Kidney (tissue), 14 donors: Measurements from ENCODE around the gene AKR7A2. TPM values are rescaled to one million over a fixed set of nuclear protein-coding genes. Genes with fewer than 3 reads are reported as not detected.
"Not testable (repeated sequence)": the region's sequence is repeated elsewhere in the genome, so short reads cannot be mapped to it uniquely, and the experiment has no call there.

Source experiments
- DNase-seq, 5 donors: peaks; one replicate each; pipeline ENCODE4 v3.0.0-alpha.2; 2013 to 2020
- FAIRE-seq: peaks from 2 replicates; lab custom pipeline; 2012; peaks lifted over from hg19 to GRCh38; lab: Jason Lieb, UNC
- H3K27ac ChIP-seq, 2 donors: one replicate each; pipeline ENCODE4 v1.7.0; 2013; ENCODE audit warnings: low read depth in 2 of 2, low read length in 2 of 2, inconsistent platforms in 1 of 2
- H3K27me3 ChIP-seq: one replicate; pipeline ENCODE4 v1.7.1; 2013; ENCODE audit warnings: low read length, inconsistent platforms; ENCODE audit not compliant: control insufficient read depth, insufficient read depth
- H3K36me3 ChIP-seq, 3 donors: one replicate each; pipeline versions ENCODE4 v1.7.0 to v1.7.1; 2013; ENCODE audit warnings: low read length in 3 of 3, control low read depth in 1 of 3, inconsistent platforms in 1 of 3; ENCODE audit not compliant: insufficient read depth in 3 of 3, control insufficient read depth in 2 of 3
- H3K4me1 ChIP-seq, 3 donors: one replicate each; pipeline versions ENCODE4 v1.7.0 to v1.7.1; 2013; ENCODE audit warnings: low read length in 3 of 3, inconsistent platforms in 1 of 3, low read depth in 1 of 3; ENCODE audit not compliant: control insufficient read depth in 2 of 3, insufficient read depth in 2 of 3
- H3K4me3 ChIP-seq, 3 donors: one replicate each; pipeline versions ENCODE4 v1.7.0 to v1.8.1; 2013; ENCODE audit warnings: low read length in 3 of 3, control low read depth in 1 of 3, inconsistent platforms in 1 of 3
- H3K9ac ChIP-seq, 3 donors: one replicate each; pipeline versions ENCODE4 v1.7.0 to v1.7.1; 2013; ENCODE audit warnings: low read length in 3 of 3, control low read depth in 1 of 3, inconsistent platforms in 1 of 3
- H3K9me3 ChIP-seq, 3 donors: one replicate each; pipeline versions ENCODE4 v1.7.0 to v1.7.1; 2013; ENCODE audit warnings: low read length in 3 of 3, control low read depth in 1 of 3, inconsistent platforms in 1 of 3; ENCODE audit not compliant: control insufficient read depth in 2 of 3, insufficient read depth in 1 of 3
- intact Hi-C: fragments of 100-400 bp; cut with DNase I; formaldehyde crosslinking; loops from one replicate; pipeline ENCODE4 v1.11.1; 2022
- polyA plus RNA-seq: library from polyadenylated mRNA; stranded (reverse); fragments of 350-450 nt; fragmentation: Illumina TruSeq; extraction: RNeasy Lipid Tissue Mini Kit (QIAGEN cat#74804); gene quantifications from one replicate; pipeline ENCODE4 v1.2.3, GENCODE V29; 2014; ENCODE audit warnings: low read depth, low replicate concordance; ENCODE audit not compliant: insufficient read depth
- total RNA-seq: library from RNA; stranded (reverse); fragmentation: NEBNext Ultra II Directional; extraction: Animal tissue kit (Norgen Biotek cat#: 25700); gene quantifications from one replicate; pipeline ENCODE4 v1.2.1, GENCODE V29; 2021
- TF ChIP-seq, protein P1 (sequence below): IDR thresholded peaks from 3 replicates; pipeline ENCODE4 v1.5.1; 2012; ENCODE audit warnings: mild to moderate bottlenecking, moderate library complexity, borderline replicate concordance; ENCODE audit not compliant: insufficient read depth; ENCODE audit errors: extremely low read depth
- donor health status: control.
- donor health status: control.
- donor health status: control.
- donor health status: control.
- donor health status: control.
- donor health status: DM: yes; HTN: yes; CAD: no.
- donor health status: Normal renal cell carcinoma (clear cell type).

AKR7A2 gene
- total and polyA plus RNA-seq, 2 donors from 2014 or later: 53.1 to 139 TPM

DNA sequence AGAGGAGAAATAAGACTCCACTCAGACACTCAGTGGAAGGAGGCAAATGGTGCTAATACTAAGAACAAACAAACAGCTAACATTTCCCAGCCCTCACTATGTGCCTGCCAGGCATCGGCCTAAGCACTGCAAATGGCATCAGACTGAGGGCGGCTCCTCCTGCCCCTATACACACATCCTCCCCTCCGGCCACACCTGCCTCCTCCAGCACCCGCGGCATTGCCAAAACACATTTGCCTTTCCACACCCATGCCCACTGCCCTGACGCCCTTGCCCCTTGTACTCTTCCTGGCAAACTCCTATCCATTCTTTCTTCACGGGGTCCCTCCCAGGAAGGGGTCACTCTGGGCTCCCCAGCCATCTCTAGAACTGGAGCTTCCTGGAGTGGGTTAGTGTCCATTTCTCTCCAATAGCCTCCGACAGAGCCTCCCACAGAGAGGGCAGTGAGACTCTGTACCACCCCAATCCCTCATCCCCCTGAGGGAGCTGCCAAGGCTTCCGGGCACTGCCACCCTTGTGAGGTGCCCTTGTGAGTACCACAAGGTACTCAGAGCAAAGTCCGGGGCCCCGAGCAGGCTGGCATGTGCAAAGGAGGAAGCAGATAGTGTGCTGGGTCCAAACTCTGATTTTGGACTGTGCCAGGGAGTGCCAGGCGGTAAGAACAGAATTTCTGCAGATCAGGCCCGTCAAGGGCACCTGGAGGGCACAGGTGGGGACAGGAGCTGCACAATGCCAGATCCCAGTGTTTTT lies 24.3 kb downstream of the AKR7A2 start:
- no peaks in the 10 kb centered on the region for H3K27me3 ChIP-seq
- peaks cover 0 to 5% (median 3%) of the 10 kb centered on the region in 3 donors for H3K36me3 ChIP-seq
- DNase-seq: no peak
- H3K9ac ChIP-seq: peak overlapping the region in 1 of 3 donors; percentile 65
- intact Hi-C loops: no loop called here
- peak overlapping the region; percentile 40 to 81 for H3K27ac ChIP-seq
- no peak for FAIRE-seq
- TF ChIP-seq, protein P1, sequence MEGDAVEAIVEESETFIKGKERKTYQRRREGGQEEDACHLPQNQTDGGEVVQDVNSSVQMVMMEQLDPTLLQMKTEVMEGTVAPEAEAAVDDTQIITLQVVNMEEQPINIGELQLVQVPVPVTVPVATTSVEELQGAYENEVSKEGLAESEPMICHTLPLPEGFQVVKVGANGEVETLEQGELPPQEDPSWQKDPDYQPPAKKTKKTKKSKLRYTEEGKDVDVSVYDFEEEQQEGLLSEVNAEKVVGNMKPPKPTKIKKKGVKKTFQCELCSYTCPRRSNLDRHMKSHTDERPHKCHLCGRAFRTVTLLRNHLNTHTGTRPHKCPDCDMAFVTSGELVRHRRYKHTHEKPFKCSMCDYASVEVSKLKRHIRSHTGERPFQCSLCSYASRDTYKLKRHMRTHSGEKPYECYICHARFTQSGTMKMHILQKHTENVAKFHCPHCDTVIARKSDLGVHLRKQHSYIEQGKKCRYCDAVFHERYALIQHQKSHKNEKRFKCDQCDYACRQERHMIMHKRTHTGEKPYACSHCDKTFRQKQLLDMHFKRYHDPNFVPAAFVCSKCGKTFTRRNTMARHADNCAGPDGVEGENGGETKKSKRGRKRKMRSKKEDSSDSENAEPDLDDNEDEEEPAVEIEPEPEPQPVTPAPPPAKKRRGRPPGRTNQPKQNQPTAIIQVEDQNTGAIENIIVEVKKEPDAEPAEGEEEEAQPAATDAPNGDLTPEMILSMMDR: no peak
- peak overlapping the region in 2 of 3 donors; percentile 62 to 67 for H3K4me3 ChIP-seq
- no peaks in the 10 kb centered on the region for H3K9me3 ChIP-seq
- peaks cover 0 to 4% (median 3%) of the 10 kb centered on the region in 3 donors for H3K4me1 ChIP-seq

- H3K4me1 ChIP-seq, H3K9me3 ChIP-seq, H3K27me3 ChIP-seq, H3K9ac ChIP-seq, H3K36me3 ChIP-seq, FAIRE-seq, H3K27ac ChIP-seq, DNase-seq, H3K4me3 ChIP-seq, intact Hi-C loops: not testable (repeated sequence)
Measured at GRCh38 chr1:19285807-19286206, 26.1 kb downstream of the AKR7A2 start.

DNA sequence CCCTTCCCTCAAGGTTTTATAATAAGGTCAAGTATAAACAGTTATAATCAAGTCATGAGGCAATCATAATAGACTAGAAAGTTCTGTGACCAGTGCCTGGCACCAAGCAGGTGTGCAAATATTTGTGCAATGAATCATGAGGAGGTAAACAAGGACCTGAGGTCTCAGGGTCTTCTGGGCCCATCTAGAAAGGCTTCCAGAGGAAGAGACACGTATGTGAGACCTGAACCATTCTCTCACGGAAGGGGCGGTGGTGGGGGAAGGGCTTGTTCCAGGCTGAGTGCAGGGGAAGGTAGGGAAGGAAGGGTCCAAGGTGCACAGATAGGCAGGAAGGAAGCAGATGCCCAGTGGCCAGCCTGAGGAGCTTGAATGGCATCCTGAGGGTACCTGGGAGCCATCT lies 26.6 kb downstream of the AKR7A2 start:
- intact Hi-C loops, H3K27ac ChIP-seq, FAIRE-seq, H3K27me3 ChIP-seq, H3K9ac ChIP-seq, H3K9me3 ChIP-seq, DNase-seq, H3K4me1 ChIP-seq, H3K36me3 ChIP-seq, H3K4me3 ChIP-seq: not testable (repeated sequence)

DNA sequence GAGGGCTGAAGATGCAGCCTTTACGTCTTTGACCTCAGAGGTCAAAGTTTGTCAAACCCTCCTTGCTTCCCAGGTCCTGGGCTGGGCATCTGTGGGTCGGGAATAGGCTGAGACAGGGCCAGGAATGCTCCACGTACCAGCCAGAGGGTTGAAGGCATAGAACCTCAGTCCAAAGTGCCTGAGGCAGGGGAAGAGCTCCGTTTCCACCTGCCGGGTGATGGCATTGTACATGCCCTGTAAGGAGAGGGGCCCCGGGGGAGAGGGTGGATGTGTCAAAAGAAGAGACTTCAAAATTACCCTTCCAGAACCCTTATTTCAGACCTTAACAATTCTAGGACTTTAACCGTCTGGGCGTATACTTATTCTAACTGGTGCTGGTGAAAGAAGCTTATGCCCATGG lies 27.1 kb downstream of the AKR7A2 start:
- Histone ChIP-seq H3K9me3 (no peaks in the 10 kb centered on the region), H3K27ac (no peak overlapping the region), H3K9ac (no peak overlapping the region), H3K4me1 (peaks cover 0 to 4% (median 3%) of the 10 kb centered on the region in 3 donors), H3K36me3 (peaks cover 0 to 6% (median 5%) of the 10 kb centered on the region in 3 donors), H3K4me3 (no peak overlapping the region), H3K27me3 (no peaks in the 10 kb centered on the region)
- DNase-seq (no peak), FAIRE-seq (no peak)
- TF ChIP-seq, protein P1: no peak
- intact Hi-C loops: no loop called here
